G401.6 (cell line): Measurements from ENCODE around the gene RPRD1B.

Experiments
- FAIRE-seq: peaks from 2 replicates; lab custom pipeline; 2012; peaks lifted over from hg19 to GRCh38; lab: Jason Lieb, UNC

Gene RPRD1B

GRCh38 chr20:38136421-38137245 lies 103.1 kb downstream of the RPRD1B start:
- FAIRE-seq, result no peak

- FAIRE-seq, result no peak
Observed at GRCh38 chr20:38137441-38138037, 104.0 kb downstream of the RPRD1B start.

- no peak for FAIRE-seq
Observed at GRCh38 chr20:38138086-38138778, 104.7 kb downstream of the RPRD1B start.

GRCh38 chr20:38139156-38139912 lies 105.8 kb downstream of the RPRD1B start:
- no peak for FAIRE-seq

GRCh38 chr20:38139977-38140753 lies 106.6 kb downstream of the RPRD1B start:
- no peak for FAIRE-seq

GRCh38 chr20:38141204-38141888 lies 107.8 kb downstream of the RPRD1B start:
- FAIRE-seq, result no peak
